GM19035 (cell line): ENCODE data around the gene SYT7.
"Not testable (repeated sequence)": the region's sequence is repeated elsewhere in the genome, so short reads cannot be mapped to it uniquely, and the experiment has no call there.

Experiments
- ATAC-seq: cut with Tn5 transposase; IDR thresholded peaks from one replicate; pipeline ENCODE4 v1.9.1; 2021; ENCODE audit not compliant: unreplicated experiment

Gene SYT7

GRCh38 chr11:61581030-61581928 lies at the start of gene SYT7:
TSS of gene SYT7 (minus strand) at chr11:61581076. CDS start at chr11:61580820, 256 bp downstream.
- ATAC-seq = peak; percentile 79

- ATAC-seq = no peak
Observed at GRCh38 chr11:61630089-61630488, 49.2 kb upstream of the SYT7 start.

- no peak for ATAC-seq
Observed at GRCh38 chr11:61629082-61629833, 48.4 kb upstream of the SYT7 start.

- ATAC-seq = no peak
Observed at GRCh38 chr11:61628662-61628970, 47.7 kb upstream of the SYT7 start.

GRCh38 chr11:61627850-61628661 lies 47.2 kb upstream of the SYT7 start:
- ATAC-seq = no peak

- ATAC-seq = no peak
Observed at GRCh38 chr11:61626580-61627380, 45.9 kb upstream of the SYT7 start.

GRCh38 chr11:61625525-61625924 lies 44.6 kb upstream of the SYT7 start:
- no peak for ATAC-seq

GRCh38 chr11:61621917-61622585 lies 41.2 kb upstream of the SYT7 start:
- no peak for ATAC-seq

- no peak for ATAC-seq
Observed at GRCh38 chr11:61619471-61620226, 38.8 kb upstream of the SYT7 start.

- ATAC-seq = no peak
Observed at GRCh38 chr11:61618978-61619377, 38.1 kb upstream of the SYT7 start.

GRCh38 chr11:61617515-61617914 lies 36.6 kb upstream of the SYT7 start:
- ATAC-seq = no peak

- ATAC-seq = no peak
Observed at GRCh38 chr11:61616434-61616833, 35.6 kb upstream of the SYT7 start.

GRCh38 chr11:61614782-61615181 lies 33.9 kb upstream of the SYT7 start:
- ATAC-seq = not testable (repeated sequence)

GRCh38 chr11:61613870-61614269 lies 33.0 kb upstream of the SYT7 start:
- ATAC-seq = no peak

GRCh38 chr11:61613051-61613450 lies 32.2 kb upstream of the SYT7 start:
- ATAC-seq = no peak

GRCh38 chr11:61611309-61611708 lies 30.4 kb upstream of the SYT7 start:
- ATAC-seq = no peak

- ATAC-seq = no peak
Observed at GRCh38 chr11:61610905-61611304, 30.0 kb upstream of the SYT7 start.

GRCh38 chr11:61609980-61610366 lies 29.1 kb upstream of the SYT7 start:
- ATAC-seq = no peak
